GM18861 (cell line): Measurements from ENCODE around the gene IGF1R.
"Not testable (repeated sequence)": the region's sequence is repeated elsewhere in the genome, so short reads cannot be mapped to it uniquely, and the experiment has no call there.

Experiments used
- ATAC-seq: cut with Tn5 transposase; IDR thresholded peaks from one replicate; pipeline ENCODE4 v1.9.1; 2021; ENCODE audit not compliant: unreplicated experiment

The IGF1R gene

GRCh38 chr15:98978153-98978552 lies 329.8 kb downstream of the IGF1R start:
- no peak for ATAC-seq

GRCh38 chr15:98980899-98981228 lies 332.5 kb downstream of the IGF1R start:
- no peak for ATAC-seq

- ATAC-seq: no peak
These were observed 333.7 kb downstream of the IGF1R start for GRCh38 chr15:98981851-98982722.

GRCh38 chr15:98983334-98983733 lies 335.0 kb downstream of the IGF1R start:
- ATAC-seq: no peak

- no peak for ATAC-seq
These were observed 337.9 kb downstream of the IGF1R start for GRCh38 chr15:98986281-98986680.

GRCh38 chr15:98994892-98995291 lies 346.6 kb downstream of the IGF1R start:
- no peak for ATAC-seq

- ATAC-seq: no peak
These were observed 347.8 kb downstream of the IGF1R start for GRCh38 chr15:98996169-98996568.

GRCh38 chr15:98996624-98997023 lies 348.3 kb downstream of the IGF1R start:
- no peak for ATAC-seq

- no peak for ATAC-seq
These were observed 349.0 kb downstream of the IGF1R start for GRCh38 chr15:98997312-98997711.

GRCh38 chr15:98997755-98998154 lies 349.4 kb downstream of the IGF1R start:
- ATAC-seq: no peak

- no peak for ATAC-seq
These were observed 349.9 kb downstream of the IGF1R start for GRCh38 chr15:98998279-98998678.

- ATAC-seq: no peak
These were observed 350.9 kb downstream of the IGF1R start for GRCh38 chr15:98999233-98999632.

GRCh38 chr15:99002226-99002625 lies 353.9 kb downstream of the IGF1R start:
- ATAC-seq: no peak

- ATAC-seq: not testable (repeated sequence)
These were observed 355.0 kb downstream of the IGF1R start for GRCh38 chr15:99003317-99003716.

GRCh38 chr15:99004998-99005974 lies 356.9 kb downstream of the IGF1R start:
- ATAC-seq: not testable (repeated sequence)

GRCh38 chr15:99006146-99006545 lies 357.8 kb downstream of the IGF1R start:
- no peak for ATAC-seq

GRCh38 chr15:99006904-99007495 lies 358.7 kb downstream of the IGF1R start:
- no peak for ATAC-seq

GRCh38 chr15:99009741-99010330 lies 361.5 kb downstream of the IGF1R start:
- no peak for ATAC-seq

GRCh38 chr15:99010768-99011167 lies 362.4 kb downstream of the IGF1R start:
- no peak for ATAC-seq
